Memory B cell (primary cell): Measurements from ENCODE around the gene CSNK1E.

Source experiments
- ATAC-seq: fragments of 150-1000 bp; cut with Tn5 transposase; 2 replicates; pipeline ENCODE4 v1.10.0; 2021; ENCODE audit warnings: low read depth, mild to moderate bottlenecking, moderate library complexity
- DNase-seq, 2 donors: peaks; one replicate each; pipeline ENCODE4 v3.0.0; 2022; ENCODE audit warnings: low spot score in 2 of 2
- H3K27ac Mint-ChIP-seq: one replicate; pipeline ENCODE4 v1.8.0; 2022; ENCODE audit warnings: mild to moderate bottlenecking, moderate library complexity, mixed read lengths
- H3K27me3 Mint-ChIP-seq: one replicate; pipeline ENCODE4 v1.8.0; 2022; ENCODE audit warnings: mixed read lengths
- H3K36me3 Mint-ChIP-seq: one replicate; pipeline ENCODE4 v1.8.0; 2022; ENCODE audit warnings: mild to moderate bottlenecking, mixed read lengths
- H3K4me1 Mint-ChIP-seq: one replicate; pipeline ENCODE4 v1.8.0; 2022; ENCODE audit warnings: mixed read lengths
- H3K4me3 Mint-ChIP-seq: one replicate; pipeline ENCODE4 v1.8.0; 2022; ENCODE audit warnings: mild to moderate bottlenecking, moderate library complexity, mixed read lengths
- H3K9me3 Mint-ChIP-seq: one replicate; pipeline ENCODE4 v1.8.0; 2022; ENCODE audit warnings: mixed read lengths

CSNK1E gene

DNA sequence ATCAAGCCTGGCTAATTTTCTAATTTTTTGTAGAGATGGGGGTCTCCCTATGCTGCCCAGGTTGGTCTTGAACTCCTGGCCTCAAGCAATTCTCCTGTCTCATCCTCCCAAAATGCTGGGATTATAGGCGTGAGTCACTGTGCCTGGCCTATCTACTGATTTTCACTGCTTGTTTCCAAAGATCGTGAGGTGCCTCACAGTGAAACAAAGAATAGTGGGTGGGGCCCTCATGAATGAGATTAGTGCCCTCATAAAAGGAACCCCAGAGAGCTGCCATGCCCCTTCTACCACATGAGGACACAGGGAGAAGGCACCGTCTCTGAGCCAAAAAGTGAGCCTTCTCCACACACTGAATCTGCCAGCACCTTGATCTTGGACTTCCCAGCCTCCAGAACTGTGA is 67.9 kb downstream of the CSNK1E start:
- DNase-seq (no peak), ATAC-seq (no peak)
- H3K27me3 Mint-ChIP-seq, result no peaks in the 10 kb centered on the region
- H3K36me3 Mint-ChIP-seq, result peaks cover 17% of the 10 kb centered on the region
- H3K4me3 Mint-ChIP-seq, result no peak overlapping the region
- H3K27ac Mint-ChIP-seq, result no peak overlapping the region
- peaks cover 16% of the 10 kb centered on the region for H3K4me1 Mint-ChIP-seq
- no peaks in the 10 kb centered on the region for H3K9me3 Mint-ChIP-seq

DNA sequence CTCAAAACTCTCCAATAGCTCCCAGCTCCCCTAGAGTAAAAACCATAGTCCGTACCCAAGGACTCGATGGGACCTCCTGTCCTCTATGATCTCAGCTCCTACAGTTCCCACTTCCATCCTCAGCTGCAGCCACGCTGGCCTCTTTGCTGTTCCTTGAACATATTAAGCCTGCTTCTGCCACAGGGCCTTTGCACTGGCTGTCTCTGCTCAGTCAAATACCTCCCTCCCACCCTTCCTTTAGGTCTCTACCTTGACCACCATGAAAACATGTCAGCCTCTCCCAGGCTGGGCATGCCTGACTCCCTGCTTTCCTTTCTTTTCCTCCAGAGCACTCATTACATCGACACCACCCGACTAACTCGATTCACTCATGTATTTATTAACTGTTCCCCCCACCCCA is 69.0 kb downstream of the CSNK1E start:
- no peak for ATAC-seq
- Mint-ChIP-seq H3K9me3 (no peaks in the 10 kb centered on the region), H3K36me3 (peaks cover 22% of the 10 kb centered on the region), H3K4me3 (no peak overlapping the region), H3K27me3 (no peaks in the 10 kb centered on the region), H3K27ac (no peak overlapping the region), H3K4me1 (peaks cover 16% of the 10 kb centered on the region)
- DNase-seq, result no peak

DNA sequence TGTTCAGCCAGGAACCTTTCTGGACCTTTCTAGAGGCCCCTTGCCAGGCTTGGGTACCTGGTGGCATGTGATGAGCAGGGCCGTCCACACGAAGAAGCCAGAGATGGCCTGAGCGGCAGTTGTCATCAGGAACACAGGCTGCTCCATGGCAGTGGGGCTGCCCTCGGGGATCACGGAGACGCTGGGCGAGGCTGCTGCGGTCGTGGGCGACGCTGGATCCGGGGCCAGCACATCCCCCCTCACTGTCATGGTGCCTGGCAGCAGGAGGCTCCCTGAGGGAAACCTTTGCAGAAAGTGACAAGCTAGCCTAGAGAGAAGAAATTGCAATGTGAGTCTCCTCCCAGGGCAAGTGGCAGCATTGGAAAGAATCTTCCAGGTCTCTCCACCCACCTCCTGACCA is 69.5 kb downstream of the CSNK1E start:
- DNase-seq, result no peak
- ATAC-seq, result no peak
- Mint-ChIP-seq H3K9me3 (no peaks in the 10 kb centered on the region), H3K4me1 (peaks cover 16% of the 10 kb centered on the region), H3K27ac (no peak overlapping the region), H3K27me3 (no peaks in the 10 kb centered on the region), H3K36me3 (peaks cover 22% of the 10 kb centered on the region), H3K4me3 (no peak overlapping the region)

DNA sequence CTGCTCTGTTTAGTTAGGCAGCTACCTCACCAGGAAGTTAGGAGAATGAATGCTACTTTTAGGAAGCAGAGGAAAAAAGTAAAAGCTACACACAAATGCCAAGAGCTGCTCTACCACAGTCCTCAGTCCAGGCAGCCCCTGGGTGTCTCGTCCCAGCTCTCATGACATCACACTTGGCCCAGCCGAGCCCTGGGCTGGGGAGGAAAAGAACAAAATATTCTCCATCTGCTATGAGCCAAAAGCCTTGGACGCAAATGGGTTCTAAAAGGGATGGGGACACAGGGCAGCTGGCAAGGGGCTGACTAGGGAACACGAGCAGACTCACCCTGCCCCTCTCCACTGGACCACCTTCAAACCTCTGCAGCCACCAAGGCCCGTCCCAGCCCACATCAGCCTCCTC is 70.5 kb downstream of the CSNK1E start:
- DNase-seq (no peak), ATAC-seq (no peak)
- Mint-ChIP-seq H3K4me1 (peaks cover 16% of the 10 kb centered on the region), H3K4me3 (no peak overlapping the region), H3K9me3 (no peaks in the 10 kb centered on the region), H3K36me3 (peaks cover 24% of the 10 kb centered on the region), H3K27me3 (no peaks in the 10 kb centered on the region), H3K27ac (no peak overlapping the region)

DNA sequence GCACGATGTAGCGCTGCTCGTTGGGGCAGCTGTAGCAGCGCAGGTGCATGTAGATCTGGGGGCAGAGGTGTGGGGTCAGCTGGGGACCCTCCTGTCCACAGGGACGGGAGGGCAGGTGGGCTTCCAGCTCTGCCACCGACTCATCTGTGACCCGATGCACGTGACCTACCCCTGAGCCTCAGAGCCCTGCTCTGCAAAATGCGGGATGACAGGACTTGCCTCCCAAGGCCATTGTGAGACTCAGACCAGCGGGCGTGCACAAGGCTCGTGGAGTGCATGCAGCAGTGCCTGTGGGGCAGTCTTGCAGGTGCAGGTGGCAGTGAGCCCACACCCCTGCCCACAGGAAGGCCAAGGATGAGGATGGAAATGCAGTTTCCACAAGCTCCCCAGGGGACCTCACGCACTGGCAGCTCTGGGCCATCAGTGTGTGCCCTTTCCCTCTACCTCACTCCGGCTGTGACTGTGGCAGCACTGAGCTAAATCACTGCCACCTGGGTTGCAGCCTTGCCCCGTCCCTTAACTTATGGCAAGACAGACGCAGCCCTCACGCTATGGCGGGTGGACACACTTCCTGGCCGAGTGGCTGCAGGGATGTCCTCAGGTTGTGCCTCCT is 71.1 kb downstream of the CSNK1E start:
- H3K27ac Mint-ChIP-seq, result no peak overlapping the region
- no peaks in the 10 kb centered on the region for H3K27me3 Mint-ChIP-seq
- H3K9me3 Mint-ChIP-seq, result no peaks in the 10 kb centered on the region
- H3K4me3 Mint-ChIP-seq, result no peak overlapping the region
- peaks cover 16% of the 10 kb centered on the region for H3K4me1 Mint-ChIP-seq
- H3K36me3 Mint-ChIP-seq, result peaks cover 24% of the 10 kb centered on the region
- ATAC-seq (peak; percentile 21), DNase-seq (no peak)

DNA sequence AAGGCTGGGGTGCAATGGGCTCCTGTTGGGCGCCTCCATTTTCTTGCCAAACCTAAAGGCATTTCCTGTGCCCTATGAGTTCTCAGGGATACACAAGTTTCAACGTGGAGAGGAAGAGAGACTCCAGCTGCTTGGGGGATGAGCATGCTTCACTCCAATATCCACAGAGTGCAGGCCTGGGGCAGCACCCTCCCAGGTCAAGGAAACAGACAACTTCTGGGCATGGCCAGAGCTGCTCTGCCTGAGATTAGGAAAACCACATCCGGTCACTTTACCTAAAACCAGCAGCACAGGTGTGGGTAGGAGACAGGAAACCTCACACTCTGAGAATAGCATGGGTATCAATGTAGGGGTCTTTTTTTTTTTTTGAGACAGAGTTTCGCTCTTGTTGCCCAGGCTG is 73.1 kb downstream of the CSNK1E start:
- H3K4me1 Mint-ChIP-seq, result peaks cover 16% of the 10 kb centered on the region
- ATAC-seq (no peak), DNase-seq (no peak)
- H3K27me3 Mint-ChIP-seq, result no peaks in the 10 kb centered on the region
- H3K27ac Mint-ChIP-seq, result no peak overlapping the region
- H3K9me3 Mint-ChIP-seq, result no peaks in the 10 kb centered on the region
- peaks cover 24% of the 10 kb centered on the region for H3K36me3 Mint-ChIP-seq
- no peak overlapping the region for H3K4me3 Mint-ChIP-seq

DNA sequence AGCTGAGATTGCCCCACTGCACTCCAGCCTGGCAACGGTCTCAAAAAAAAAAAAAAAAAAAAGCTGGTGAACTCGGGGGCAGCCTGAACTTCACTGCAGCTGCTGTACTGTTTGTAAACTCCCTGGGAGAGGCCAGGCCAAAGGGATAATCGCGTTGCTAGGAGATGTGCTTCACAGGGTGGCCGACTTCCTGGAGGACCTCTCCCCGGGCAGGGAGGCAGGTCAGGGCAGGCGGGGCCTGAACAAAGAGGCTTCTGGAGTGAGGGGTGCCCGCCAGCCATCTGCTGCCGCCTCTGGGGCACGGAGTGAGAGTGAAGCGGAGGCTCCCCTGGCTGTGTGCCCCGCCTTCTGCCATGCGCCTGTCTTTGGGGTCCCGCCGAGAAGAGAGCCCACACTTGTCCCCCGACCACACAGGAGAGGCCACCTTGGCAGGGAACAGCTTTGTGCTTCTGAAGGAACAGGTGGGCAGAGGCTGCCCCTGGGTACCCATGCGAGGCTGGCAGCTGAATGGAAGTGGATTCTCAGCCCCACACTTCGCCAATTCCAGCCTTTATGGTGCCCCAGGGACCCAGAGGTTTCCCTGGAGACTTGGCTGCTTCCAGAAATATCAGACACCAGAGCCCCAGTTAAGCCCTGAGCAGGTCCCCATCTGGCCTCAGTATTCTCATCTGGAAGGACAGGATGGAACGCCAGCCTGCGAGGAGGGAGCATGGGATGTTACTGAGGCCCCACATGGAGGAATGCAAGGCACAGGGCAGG is 74.0 kb downstream of the CSNK1E start:
- no peak for DNase-seq
- H3K36me3 Mint-ChIP-seq, result peaks cover 19% of the 10 kb centered on the region
- H3K27ac Mint-ChIP-seq, result peak overlapping the region; percentile 5
- H3K27me3 Mint-ChIP-seq, result no peaks in the 10 kb centered on the region
- ATAC-seq, result no peak
- no peaks in the 10 kb centered on the region for H3K9me3 Mint-ChIP-seq
- H3K4me3 Mint-ChIP-seq, result no peak overlapping the region
- H3K4me1 Mint-ChIP-seq, result peaks cover 10% of the 10 kb centered on the region

DNA sequence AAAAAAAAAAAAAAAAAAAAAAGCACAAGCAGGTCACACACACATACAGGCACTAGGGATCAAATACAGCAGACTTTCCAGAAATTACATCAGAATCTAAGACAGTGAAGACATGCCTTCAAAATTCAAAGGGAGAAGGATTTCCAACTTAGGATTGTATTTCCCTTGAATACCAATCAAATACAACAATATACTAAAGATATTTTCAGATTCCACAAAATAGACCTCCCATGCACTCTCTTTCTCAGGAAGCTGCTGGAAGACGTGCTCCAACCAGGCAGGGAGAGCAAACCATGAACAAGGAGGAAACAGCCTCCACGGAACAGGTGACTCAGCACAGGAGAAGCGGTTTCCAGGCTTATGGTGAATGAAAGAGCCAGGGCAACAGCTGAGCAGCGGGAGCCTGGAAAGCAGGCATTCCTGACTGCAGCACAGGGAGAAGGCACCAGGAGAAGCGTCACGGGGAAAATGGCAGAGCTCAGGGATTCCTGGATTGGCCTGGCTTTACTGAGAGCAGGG is 76.4 kb downstream of the CSNK1E start:
- Mint-ChIP-seq H3K4me3 (no peak overlapping the region), H3K4me1 (no peaks in the 10 kb centered on the region), H3K27ac (no peak overlapping the region), H3K36me3 (peaks cover 14% of the 10 kb centered on the region), H3K27me3 (no peaks in the 10 kb centered on the region), H3K9me3 (no peaks in the 10 kb centered on the region)
- DNase-seq, result no peak
- ATAC-seq, result no peak
